HG02610 (cell line): ENCODE measurements around the gene OSBP.

Experiments
- ATAC-seq: cut with Tn5 transposase; IDR thresholded peaks from one replicate; pipeline ENCODE4 v1.9.1; 2021; ENCODE audit warnings: mild to moderate bottlenecking, moderate library complexity; ENCODE audit not compliant: unreplicated experiment

The OSBP gene

GRCh38 chr11:59607703-59608454 is 7.7 kb downstream of the OSBP start:
- ATAC-seq = no peak

- no peak for ATAC-seq
These were observed 13.1 kb downstream of the OSBP start for GRCh38 chr11:59602432-59602831.

GRCh38 chr11:59601788-59602187 is 13.8 kb downstream of the OSBP start:
- no peak for ATAC-seq

GRCh38 chr11:59600636-59601035 is 14.9 kb downstream of the OSBP start:
- no peak for ATAC-seq

- no peak for ATAC-seq
These were observed 15.3 kb downstream of the OSBP start for GRCh38 chr11:59600234-59600633.

- no peak for ATAC-seq
These were observed 16.6 kb downstream of the OSBP start for GRCh38 chr11:59598961-59599360.

- ATAC-seq = no peak
These were observed 31.3 kb downstream of the OSBP start for GRCh38 chr11:59584294-59584693.

- ATAC-seq = no peak
These were observed 33.6 kb downstream of the OSBP start for GRCh38 chr11:59582006-59582405.

GRCh38 chr11:59578369-59578768 is 37.2 kb downstream of the OSBP start:
- no peak for ATAC-seq

- no peak for ATAC-seq
These were observed 40.1 kb downstream of the OSBP start for GRCh38 chr11:59575505-59575904.

- no peak for ATAC-seq
These were observed 40.6 kb downstream of the OSBP start for GRCh38 chr11:59574932-59575502.

- ATAC-seq = no peak
These were observed 41.1 kb downstream of the OSBP start for GRCh38 chr11:59574467-59574866.

- no peak for ATAC-seq
These were observed 42.4 kb downstream of the OSBP start for GRCh38 chr11:59573216-59573615.

- no peak for ATAC-seq
These were observed 43.5 kb downstream of the OSBP start for GRCh38 chr11:59572091-59572490.

GRCh38 chr11:59562292-59562691 is 53.3 kb downstream of the OSBP start:
- no peak for ATAC-seq

- ATAC-seq = peak; percentile 52
These were observed 54.7 kb downstream of the OSBP start for GRCh38 chr11:59560702-59561473.

GRCh38 chr11:59560290-59560701 is 55.3 kb downstream of the OSBP start:
- peak; percentile 24 for ATAC-seq

GRCh38 chr11:59559886-59560285 is 55.7 kb downstream of the OSBP start:
- no peak for ATAC-seq

GRCh38 chr11:59558270-59558643 is 57.3 kb downstream of the OSBP start:
- ATAC-seq = no peak

- ATAC-seq = no peak
These were observed 58.6 kb downstream of the OSBP start for GRCh38 chr11:59556917-59557348.

- peak; percentile 38 for ATAC-seq
These were observed 59.3 kb downstream of the OSBP start for GRCh38 chr11:59556115-59556916.
